Measurements from ENCODE around the gene KIRREL3.

DNA sequence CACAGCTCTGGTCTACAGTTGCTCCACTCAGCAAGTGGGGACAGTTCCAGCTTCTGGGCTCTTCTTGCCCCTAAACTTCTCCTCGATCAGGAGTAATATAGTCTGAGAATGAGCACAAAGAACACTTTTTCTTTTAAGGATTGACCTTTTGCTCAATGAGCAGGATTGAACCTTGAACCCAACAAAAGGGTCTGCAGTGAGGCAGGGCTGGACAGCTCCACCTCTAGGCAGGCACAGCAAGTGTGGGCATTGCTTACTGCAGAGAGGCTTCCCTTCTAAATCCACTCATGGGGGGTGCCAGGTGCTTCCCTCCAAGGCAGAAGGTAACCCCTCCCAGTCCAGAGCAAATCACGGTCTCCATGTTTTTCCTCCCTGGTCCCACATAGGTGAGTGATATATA, 365.6 kb downstream of the KIRREL3 start:
- TF ChIP-seq JUN (IDR thresholded peaks at IDR 0.05; ENCODE audit: borderline replicate concordance, insufficient read depth, insufficient read length, low read depth) (no peak), POLR2A (IDR thresholded peaks at IDR 0.05; ENCODE audit: low read depth, low read length) (no peak), POLR2AphosphoS5 (IDR thresholded peaks at IDR 0.05; ENCODE audit: insufficient read depth, low read depth, low read length) (no peak), FOS (IDR thresholded peaks at IDR 0.05; ENCODE audit: borderline replicate concordance, insufficient read depth, low read length) (no peak), EZH2 (IDR thresholded peaks at IDR 0.05; ENCODE audit: borderline replicate concordance, low read depth, low read length, severe bottlenecking) (no peak), GATA2 (IDR thresholded peaks at IDR 0.05; ENCODE audit: insufficient read depth, insufficient read length, low read depth, low read length) (no peak), MYC (IDR thresholded peaks at IDR 0.05; ENCODE audit: low read depth, low read length) (no peak)
- TF ChIP-seq, protein P1, sequence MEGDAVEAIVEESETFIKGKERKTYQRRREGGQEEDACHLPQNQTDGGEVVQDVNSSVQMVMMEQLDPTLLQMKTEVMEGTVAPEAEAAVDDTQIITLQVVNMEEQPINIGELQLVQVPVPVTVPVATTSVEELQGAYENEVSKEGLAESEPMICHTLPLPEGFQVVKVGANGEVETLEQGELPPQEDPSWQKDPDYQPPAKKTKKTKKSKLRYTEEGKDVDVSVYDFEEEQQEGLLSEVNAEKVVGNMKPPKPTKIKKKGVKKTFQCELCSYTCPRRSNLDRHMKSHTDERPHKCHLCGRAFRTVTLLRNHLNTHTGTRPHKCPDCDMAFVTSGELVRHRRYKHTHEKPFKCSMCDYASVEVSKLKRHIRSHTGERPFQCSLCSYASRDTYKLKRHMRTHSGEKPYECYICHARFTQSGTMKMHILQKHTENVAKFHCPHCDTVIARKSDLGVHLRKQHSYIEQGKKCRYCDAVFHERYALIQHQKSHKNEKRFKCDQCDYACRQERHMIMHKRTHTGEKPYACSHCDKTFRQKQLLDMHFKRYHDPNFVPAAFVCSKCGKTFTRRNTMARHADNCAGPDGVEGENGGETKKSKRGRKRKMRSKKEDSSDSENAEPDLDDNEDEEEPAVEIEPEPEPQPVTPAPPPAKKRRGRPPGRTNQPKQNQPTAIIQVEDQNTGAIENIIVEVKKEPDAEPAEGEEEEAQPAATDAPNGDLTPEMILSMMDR (IDR thresholded peaks at IDR 0.05; ENCODE audit: extremely low read depth in 1 of 2, insufficient read depth in 1 of 2, low read depth in 1 of 2, low read length in 2 of 2), result no peak
- TF ChIP-seq, protein P2, sequence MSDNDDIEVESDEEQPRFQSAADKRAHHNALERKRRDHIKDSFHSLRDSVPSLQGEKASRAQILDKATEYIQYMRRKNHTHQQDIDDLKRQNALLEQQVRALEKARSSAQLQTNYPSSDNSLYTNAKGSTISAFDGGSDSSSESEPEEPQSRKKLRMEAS (IDR thresholded peaks at IDR 0.05; ENCODE audit: insufficient read depth, insufficient read length), result no peak

All from endothelial cell of umbilical vein (primary cell).